Body of pancreas (tissue), 4 donors: ENCODE results near the gene PITRM1. TPM values are rescaled to one million over a fixed set of nuclear protein-coding genes. Genes with fewer than 3 reads are reported as not detected.
"Not testable (repeated sequence)": the region's sequence is repeated elsewhere in the genome, so short reads cannot be mapped to it uniquely, and the experiment has no call there.

Experiments used
- ATAC-seq: fragments of 150-250 bp; one replicate; pipeline ENCODE4 v1.9.1; 2016
- DNase-seq, 4 donors: peaks; one replicate each; pipeline ENCODE4 v3.0.0-alpha.2; 2019
- H3K27ac ChIP-seq, 4 donors: fragments of 200-600 bp; sonication (generic); 1 replicate in 3 of 4; 2 replicates in 1 of 4; pipeline versions ENCODE4 v1.5.1 to v1.6.1; 2016 to 2019; ENCODE audit warnings: mild to moderate bottlenecking in 1 of 4, mixed read lengths in 1 of 4, moderate library complexity in 1 of 4
- H3K27me3 ChIP-seq, 2 donors: fragments of 200-600 bp; sonication (generic); one replicate each; pipeline ENCODE4 v1.6.0; 2016; ENCODE audit warnings: mild to moderate bottlenecking in 1 of 2
- H3K36me3 ChIP-seq, 2 donors: fragments of 200-600 bp; sonication (generic); replicated peaks in 1 of 2; 2 replicates each; pipeline ENCODE4 v1.5.1; 2016; ENCODE audit warnings: low read depth in 2 of 2; ENCODE audit not compliant: insufficient read depth in 1 of 2
- H3K4me1 ChIP-seq: fragments of 200-600 bp; sonication (generic); one replicate; pipeline ENCODE4 v1.6.0; 2016
- H3K4me3 ChIP-seq, 2 donors: fragments of 200-600 bp; sonication (generic); 1 replicate in 1 of 2; 2 replicates in 1 of 2; pipeline ENCODE4 v1.5.1; 2016 to 2019
- H3K9me3 ChIP-seq, 3 donors: fragments of 200-600 bp; sonication (generic); 1 replicate in 2 of 3; 2 replicates in 1 of 3; pipeline ENCODE4 v1.5.1; 2016
- POLR2A ChIP-seq, 3 donors: fragments of 450-650 bp; IDR thresholded peaks; one replicate each; pipeline ENCODE4 v1.6.1; 2016; ENCODE audit warnings: antibody characterized with exemption in 3 of 3, mild to moderate bottlenecking in 2 of 3
- WGBS, 2 donors: methylation state at CpG; one replicate each; pipeline ENCODE4 v1.1.5; 2017; 5-methylcytosine and 5-hydroxymethylcytosine counted together
- intact Hi-C: fragments of 100-400 bp; cut with DNase I; formaldehyde crosslinking; loops from one replicate; pipeline ENCODE4 v1.15.1; 2023
- total RNA-seq, 2 donors: library from RNA; depleted of rRNA; stranded (reverse); fragments of >200 nt; gene quantifications; one replicate each; pipeline ENCODE4 v1.1.0, GENCODE V29; 2016
- TF ChIP-seq, protein P1 (sequence below), 7 experiments: fragments of 450-650 bp in 4 of 7; fragments of 200-600 bp in 3 of 7; sonication (generic) in 3 of 7; IDR thresholded peaks; one replicate each; pipeline ENCODE4 v1.5.1; 2016 to 2019; ENCODE audit warnings: antibody characterized with exemption in 7 of 7

PITRM1 gene
- total RNA-seq, 2 donors from 2014 or later: 34.9 to 45.4 TPM

- 68 to 74% methylated on average over 3 of the region's 3 CpGs for whole genome bisulfite sequencing, 2 donors
- TF ChIP-seq POLR2A (IDR thresholded peaks at IDR 0.05): no peak
- TF ChIP-seq, protein P1, sequence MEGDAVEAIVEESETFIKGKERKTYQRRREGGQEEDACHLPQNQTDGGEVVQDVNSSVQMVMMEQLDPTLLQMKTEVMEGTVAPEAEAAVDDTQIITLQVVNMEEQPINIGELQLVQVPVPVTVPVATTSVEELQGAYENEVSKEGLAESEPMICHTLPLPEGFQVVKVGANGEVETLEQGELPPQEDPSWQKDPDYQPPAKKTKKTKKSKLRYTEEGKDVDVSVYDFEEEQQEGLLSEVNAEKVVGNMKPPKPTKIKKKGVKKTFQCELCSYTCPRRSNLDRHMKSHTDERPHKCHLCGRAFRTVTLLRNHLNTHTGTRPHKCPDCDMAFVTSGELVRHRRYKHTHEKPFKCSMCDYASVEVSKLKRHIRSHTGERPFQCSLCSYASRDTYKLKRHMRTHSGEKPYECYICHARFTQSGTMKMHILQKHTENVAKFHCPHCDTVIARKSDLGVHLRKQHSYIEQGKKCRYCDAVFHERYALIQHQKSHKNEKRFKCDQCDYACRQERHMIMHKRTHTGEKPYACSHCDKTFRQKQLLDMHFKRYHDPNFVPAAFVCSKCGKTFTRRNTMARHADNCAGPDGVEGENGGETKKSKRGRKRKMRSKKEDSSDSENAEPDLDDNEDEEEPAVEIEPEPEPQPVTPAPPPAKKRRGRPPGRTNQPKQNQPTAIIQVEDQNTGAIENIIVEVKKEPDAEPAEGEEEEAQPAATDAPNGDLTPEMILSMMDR (IDR thresholded peaks at IDR 0.05): no peak
- intact Hi-C loops: no loop called here
Measured at GRCh38 chr10:3190817-3191216, 18.2 kb upstream of the PITRM1 start.

DNA sequence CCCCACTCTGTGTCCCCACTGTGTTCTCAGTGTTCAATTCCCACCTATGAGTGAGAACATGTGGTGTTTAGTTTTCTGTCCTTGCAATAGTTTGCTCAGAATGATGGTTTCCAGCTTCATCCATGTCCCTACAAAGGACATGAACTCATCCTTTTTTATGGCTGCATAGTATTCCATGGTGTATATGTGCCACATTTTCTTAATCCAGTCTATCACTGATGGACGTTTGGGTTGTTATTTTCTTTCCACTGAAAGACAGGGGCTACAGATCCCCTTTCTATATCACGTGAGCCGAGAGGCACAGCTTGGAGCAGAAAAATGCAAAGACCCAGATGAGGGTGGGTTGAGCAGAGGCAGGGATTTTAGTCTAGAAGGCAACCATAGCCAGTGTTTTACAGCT is 14.6 kb upstream of the PITRM1 start:
- H3K36me3 ChIP-seq, H3K27ac ChIP-seq, H3K27me3 ChIP-seq, H3K4me3 ChIP-seq, ATAC-seq, intact Hi-C loops, H3K4me1 ChIP-seq, DNase-seq, H3K9me3 ChIP-seq: not testable (repeated sequence)
- WGBS, 2 donors: 55 to 64% methylated on average over 3 of the region's 3 CpGs

More at GRCh38 chr10:3190817-3191216, 18.2 kb upstream of the PITRM1 start:
- Histone ChIP-seq H3K4me1 (peaks cover 6% of the 10 kb centered on the region), H3K36me3 (no peaks in the 10 kb centered on the region), H3K27me3 (no peaks in the 10 kb centered on the region), H3K4me3 (no peak overlapping the region), H3K9me3 (no peaks in the 10 kb centered on the region), H3K27ac (no peak overlapping the region)
- DNase-seq (no peak), ATAC-seq (no peak)

DNA sequence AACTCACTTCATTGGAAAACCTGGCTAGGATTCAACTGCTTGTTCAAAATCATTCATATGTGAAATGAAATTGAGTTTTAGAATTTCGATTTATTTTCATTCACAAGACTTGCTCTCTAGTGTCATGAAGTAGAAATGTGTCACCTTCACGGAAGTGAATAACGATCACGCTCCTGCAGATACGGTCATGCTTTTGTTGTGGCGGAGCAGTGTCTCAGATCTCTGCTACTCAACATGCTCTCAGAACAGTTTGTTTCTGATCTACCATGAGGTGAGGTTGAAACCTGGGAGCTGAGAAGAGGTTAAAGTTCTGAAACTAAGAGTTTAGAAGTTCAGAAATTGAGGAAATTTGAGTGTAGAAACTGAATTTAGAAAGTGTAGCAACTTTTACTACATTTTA is 13.8 kb upstream of the PITRM1 start:
- TF ChIP-seq, protein P1 (IDR thresholded peaks at IDR 0.05): no peak
- TF ChIP-seq POLR2A (IDR thresholded peaks at IDR 0.05): no peak
- intact Hi-C loops: no loop called here

GRCh38 chr10:3185386-3185785 is 12.8 kb upstream of the PITRM1 start:
- Histone ChIP-seq H3K4me3 (no peak overlapping the region), H3K27ac (no peak overlapping the region), H3K27me3 (no peaks in the 10 kb centered on the region), H3K4me1 (no peaks in the 10 kb centered on the region), H3K36me3 (no peaks in the 10 kb centered on the region), H3K9me3 (no peaks in the 10 kb centered on the region)
- TF ChIP-seq, protein P1 (IDR thresholded peaks at IDR 0.05): no peak
- no peak for TF ChIP-seq POLR2A (IDR thresholded peaks at IDR 0.05)
- no peak for DNase-seq
- intact Hi-C loops: no loop called here
- 63 to 68% methylated on average over 3 to 6 of the region's 6 CpGs for WGBS, 2 donors
- ATAC-seq: no peak

More for the DNA sequence above, 13.8 kb upstream of the PITRM1 start:
- Histone ChIP-seq H3K27ac (no peak overlapping the region), H3K4me3 (no peak overlapping the region), H3K36me3 (no peaks in the 10 kb centered on the region), H3K27me3 (no peaks in the 10 kb centered on the region), H3K4me1 (no peaks in the 10 kb centered on the region), H3K9me3 (no peaks in the 10 kb centered on the region)
- DNase-seq (no peak), ATAC-seq (no peak)
- 79 to 81% methylated on average over 6 of the region's 6 CpGs for WGBS, 2 donors

GRCh38 chr10:3180355-3181025 is 7.9 kb upstream of the PITRM1 start:
- Histone ChIP-seq H3K36me3 (no peaks in the 10 kb centered on the region), H3K9me3 (no peaks in the 10 kb centered on the region), H3K27me3 (no peaks in the 10 kb centered on the region), H3K4me1 (no peaks in the 10 kb centered on the region), H3K27ac (no peak overlapping the region), H3K4me3 (no peak overlapping the region)
- TF ChIP-seq POLR2A (IDR thresholded peaks at IDR 0.05): no peak
- TF ChIP-seq, protein P1 (IDR thresholded peaks at IDR 0.05): no peak
- intact Hi-C loops: no loop called here
- WGBS, 2 donors: 79 to 88% methylated on average over 6 of the region's 6 CpGs
- DNase-seq: no peak
- ATAC-seq: no peak
